OCI-LY7 (cell line): ENCODE data around the gene MBOAT2. TPM values are rescaled to one million over a fixed set of nuclear protein-coding genes. Genes with fewer than 3 reads are reported as not detected.

Source experiments
- BruUV-seq: library from RNA; stranded (reverse); fragments of 400-500 nt; replicated peaks from 2 replicates; lab custom pipeline; 2021; lab: Mats Ljungman, UMichigan
- CTCF ChIA-PET: fragments of 300-600 bp; sonication (Branson Sonifier 250); formaldehyde crosslinking; loops from one replicate; lab custom pipeline; 2022; ENCODE audit warnings: antibody characterized with exemption; ENCODE audit not compliant: unreplicated experiment; lab: Charles Lee
- POLR2A ChIA-PET: fragments of 300-600 bp; sonication (Branson Sonifier 250); formaldehyde crosslinking; loops from one replicate; lab custom pipeline; 2022; ENCODE audit warnings: antibody characterized with exemption; lab: Charles Lee
- DNase-seq: peaks from one replicate; pipeline ENCODE4 v3.0.0-alpha.2; 2015; ENCODE audit warnings: low spot score
- H2AFZ ChIP-seq: fragments of 200-600 bp; sonication (generic), shearing (Covaris generic); 2 replicates; pipeline ENCODE4 v1.6.1; 2014; ENCODE audit warnings: mild to moderate bottlenecking, antibody characterized with exemption, low read length, moderate library complexity
- H3K27ac ChIP-seq: fragments of 200-600 bp; sonication (generic); 2 replicates; pipeline ENCODE4 v1.5.1; 2014; ENCODE audit warnings: mixed run types, low read depth, mild to moderate bottlenecking, moderate library complexity, low read length, inconsistent platforms; ENCODE audit not compliant: poor library complexity, severe bottlenecking
- H3K36me3 ChIP-seq: fragments of 200-600 bp; sonication (generic); 2 replicates; pipeline ENCODE4 v1.6.1; 2014; ENCODE audit warnings: mild to moderate bottlenecking, antibody characterized with exemption, low read length, moderate library complexity, mixed read lengths; ENCODE audit not compliant: insufficient read depth
- H3K4me1 ChIP-seq: fragments of 200-600 bp; sonication (generic); 2 replicates; pipeline ENCODE4 v1.5.1; 2014; ENCODE audit warnings: mild to moderate bottlenecking, low read length; ENCODE audit not compliant: insufficient read depth, poor library complexity, severe bottlenecking
- H3K4me2 ChIP-seq: fragments of 200-600 bp; sonication (generic); 2 replicates; pipeline ENCODE4 v1.6.1; 2014; ENCODE audit warnings: mild to moderate bottlenecking, low read length
- H3K4me3 ChIP-seq: fragments of 200-600 bp; sonication (generic); 2 replicates; pipeline ENCODE4 v1.5.1; 2014; ENCODE audit warnings: mild to moderate bottlenecking, low read depth, low read length; ENCODE audit not compliant: poor library complexity, severe bottlenecking
- H3K79me2 ChIP-seq: fragments of 200-600 bp; sonication (generic); 2 replicates; pipeline ENCODE4 v1.6.1; 2016; ENCODE audit warnings: low read depth, mild to moderate bottlenecking, low read length, moderate library complexity, mixed read lengths; ENCODE audit not compliant: insufficient read depth
- H3K9me2 ChIP-seq: fragments of 200-600 bp; sonication (generic); 2 replicates; pipeline ENCODE4 v1.6.1; 2016; ENCODE audit warnings: mild to moderate bottlenecking, low read length, mixed read lengths; ENCODE audit not compliant: insufficient read depth
- H3K9me3 ChIP-seq: fragments of 200-600 bp; sonication (generic); 2 replicates; pipeline ENCODE4 v1.6.1; 2014; ENCODE audit warnings: mild to moderate bottlenecking, mixed run types, low read length, mixed read lengths
- H4K20me1 ChIP-seq: fragments of 200-600 bp; sonication (generic); 2 replicates; pipeline ENCODE4 v1.6.1; 2014; ENCODE audit warnings: mild to moderate bottlenecking, antibody characterized with exemption, low read length, moderate library complexity, mixed read lengths; ENCODE audit not compliant: insufficient read depth
- CTCF ChIP-seq: fragments of 200-600 bp; sonication (generic); conservative IDR thresholded peaks from 2 replicates; pipeline ENCODE4 v1.5.1; 2014; ENCODE audit warnings: mild to moderate bottlenecking, antibody characterized with exemption, low read length, moderate library complexity, mixed read lengths
- EZH2phosphoT487 ChIP-seq: fragments of 200-600 bp; sonication (generic); IDR thresholded peaks from 2 replicates; pipeline ENCODE4 v1.6.1; 2018; ENCODE audit warnings: low read depth, borderline replicate concordance, mild to moderate bottlenecking, mixed run types, antibody characterized with exemption, low read length, moderate library complexity, mixed read lengths
- intact Hi-C: fragments of 100-400 bp; cut with micrococcal nuclease; formaldehyde crosslinking; loops from one replicate; pipeline ENCODE4 v1.10.0; 2022; ENCODE audit not compliant: unreplicated experiment
- total RNA-seq, 2 experiments: library from RNA; depleted of rRNA in 1 of 2; stranded (reverse); fragments of >200 nt in 1 of 2; shearing (Covaris generic) in 1 of 2; gene quantifications; 2 replicates each; pipeline ENCODE4 v1.2.3, GENCODE V29; 2014 to 2022

The MBOAT2 gene
- total RNA-seq, 2 experiments from 2014 or later = 0.28 to 0.93 TPM

GRCh38 chr2:8806885-8807704, 196.4 kb downstream of the MBOAT2 start:
- no TSS peak for BruUV-seq
- H4K20me1 ChIP-seq = no peaks in the 10 kb centered on the region
- H3K4me3 ChIP-seq = no peak overlapping the region
- no peak for DNase-seq
- intact Hi-C loops = no loop called here
- POLR2A ChIA-PET = interaction anchor here (0.8 kb wide), 1 partner anchor 83 kb away, joined by 3 read pairs; no protein-coding TSS in a partner anchor
- H3K4me2 ChIP-seq = no peak overlapping the region
- no peaks in the 10 kb centered on the region for H3K9me2 ChIP-seq
- no peak overlapping the region for H2AFZ ChIP-seq
- CTCF ChIA-PET = no interaction called here
- no peaks in the 10 kb centered on the region for H3K79me2 ChIP-seq
- peaks cover 57% of the 10 kb centered on the region for H3K36me3 ChIP-seq
- H3K27ac ChIP-seq = no peak overlapping the region
- H3K4me1 ChIP-seq = no peaks in the 10 kb centered on the region
- TF ChIP-seq EZH2phosphoT487 (no peak), CTCF (no peak)
- no peaks in the 10 kb centered on the region for H3K9me3 ChIP-seq

GRCh38 chr2:8805278-8806210, 197.9 kb downstream of the MBOAT2 start:
- no peaks in the 10 kb centered on the region for H3K4me1 ChIP-seq
- H3K4me2 ChIP-seq = no peak overlapping the region
- CTCF ChIA-PET = no interaction called here
- no peak overlapping the region for H2AFZ ChIP-seq
- DNase-seq = no peak
- POLR2A ChIA-PET = interaction anchor here (0.5 to 1.5 kb wide), 3 partner anchors 10 to 22 kb away, joined by 3 to 5 read pairs (median 3); no protein-coding TSS in a partner anchor
- no peaks in the 10 kb centered on the region for H3K79me2 ChIP-seq
- no peaks in the 10 kb centered on the region for H3K9me2 ChIP-seq
- H3K4me3 ChIP-seq = no peak overlapping the region
- no peak for TF ChIP-seq EZH2phosphoT487
- TF ChIP-seq CTCF = no peak
- no peaks in the 10 kb centered on the region for H3K9me3 ChIP-seq
- H3K27ac ChIP-seq = no peak overlapping the region
- no TSS peak for BruUV-seq
- peaks cover 53% of the 10 kb centered on the region for H3K36me3 ChIP-seq
- H4K20me1 ChIP-seq = no peaks in the 10 kb centered on the region
- intact Hi-C loops = no loop called here
